ENCODE data around the gene ZCCHC9.

ZCCHC9 gene

GRCh38 chr5:81283976-81284375, 17.4 kb upstream of the ZCCHC9 start:
- Histone ChIP-seq H3K4me1 (ENCODE audit: insufficient read depth, low read length, poor library complexity, severe bottlenecking) (no peaks in the 10 kb centered on the region), H3K9me3 (ENCODE audit: insufficient read depth, low read depth, low read length) (no peaks in the 10 kb centered on the region), H2AFZ (ENCODE audit: low read length) (no peak overlapping the region), H3K9ac (ENCODE audit: low read depth, low read length, poor library complexity, severe bottlenecking) (no peak overlapping the region), H3K27me3 (ENCODE audit: insufficient read depth, low read length, poor library complexity, severe bottlenecking) (no peaks in the 10 kb centered on the region), H3K9me2 (replicated peaks; ENCODE audit: low read depth, low read length) (no peaks in the 10 kb centered on the region), H3K79me2 (ENCODE audit: insufficient read depth, low read length) (no peaks in the 10 kb centered on the region), H3F3A (ENCODE audit: low read depth) (no peaks in the 10 kb centered on the region), H3K36me3 (ENCODE audit: insufficient read depth, low read length) (no peaks in the 10 kb centered on the region), H4K20me1 (ENCODE audit: insufficient read depth, low read length, poor library complexity, severe bottlenecking) (no peaks in the 10 kb centered on the region), H3K4me3 (ENCODE audit: low read length, poor library complexity, severe bottlenecking) (no peak overlapping the region), H3K4me2 (ENCODE audit: low read depth, low read length, poor library complexity, severe bottlenecking) (no peak overlapping the region)
- TF ChIP-seq EZH2phosphoT487 (IDR thresholded peaks at IDR 0.05; ENCODE audit: borderline replicate concordance) (no peak), CTCF (conservative IDR thresholded peaks at IDR 0.05; ENCODE audit: low read length) (no peak)

- H3K4me1 ChIP-seq (ENCODE audit: insufficient read depth, low read length, poor library complexity, severe bottlenecking), result peaks cover 5% of the 10 kb centered on the region
- TF ChIP-seq CTCF (conservative IDR thresholded peaks at IDR 0.05; ENCODE audit: low read length) (no peak), EZH2phosphoT487 (IDR thresholded peaks at IDR 0.05; ENCODE audit: borderline replicate concordance) (no peak)
- H3K36me3 ChIP-seq (ENCODE audit: insufficient read depth, low read length), result no peaks in the 10 kb centered on the region
- H3K9me2 ChIP-seq (replicated peaks; ENCODE audit: low read depth, low read length), result no peaks in the 10 kb centered on the region
- H3K4me2 ChIP-seq (ENCODE audit: low read depth, low read length, poor library complexity, severe bottlenecking), result no peak overlapping the region
- no peaks in the 10 kb centered on the region for H4K20me1 ChIP-seq (ENCODE audit: insufficient read depth, low read length, poor library complexity, severe bottlenecking)
- no peak overlapping the region for H3K4me3 ChIP-seq (ENCODE audit: low read length, poor library complexity, severe bottlenecking)
- H3K79me2 ChIP-seq (ENCODE audit: insufficient read depth, low read length), result no peaks in the 10 kb centered on the region
- H3F3A ChIP-seq (ENCODE audit: low read depth), result no peaks in the 10 kb centered on the region
- H3K9me3 ChIP-seq (ENCODE audit: insufficient read depth, low read depth, low read length), result no peaks in the 10 kb centered on the region
- H2AFZ ChIP-seq (ENCODE audit: low read length), result no peak overlapping the region
- H3K9ac ChIP-seq (ENCODE audit: low read depth, low read length, poor library complexity, severe bottlenecking), result no peak overlapping the region
- no peaks in the 10 kb centered on the region for H3K27me3 ChIP-seq (ENCODE audit: insufficient read depth, low read length, poor library complexity, severe bottlenecking)
Observed at GRCh38 chr5:81286059-81286617, 15.2 kb upstream of the ZCCHC9 start.

GRCh38 chr5:81288021-81288433, 13.4 kb upstream of the ZCCHC9 start:
- Histone ChIP-seq H3K4me2 (ENCODE audit: low read depth, low read length, poor library complexity, severe bottlenecking) (no peak overlapping the region), H3K9me3 (ENCODE audit: insufficient read depth, low read depth, low read length) (peaks cover 8% of the 10 kb centered on the region), H3K27me3 (ENCODE audit: insufficient read depth, low read length, poor library complexity, severe bottlenecking) (no peaks in the 10 kb centered on the region), H3K9ac (ENCODE audit: low read depth, low read length, poor library complexity, severe bottlenecking) (no peak overlapping the region), H3K9me2 (replicated peaks; ENCODE audit: low read depth, low read length) (no peaks in the 10 kb centered on the region), H3K4me1 (ENCODE audit: insufficient read depth, low read length, poor library complexity, severe bottlenecking) (peaks cover 5% of the 10 kb centered on the region), H3K4me3 (ENCODE audit: low read length, poor library complexity, severe bottlenecking) (no peak overlapping the region), H3K79me2 (ENCODE audit: insufficient read depth, low read length) (no peaks in the 10 kb centered on the region), H3K36me3 (ENCODE audit: insufficient read depth, low read length) (no peaks in the 10 kb centered on the region), H2AFZ (ENCODE audit: low read length) (no peak overlapping the region), H4K20me1 (ENCODE audit: insufficient read depth, low read length, poor library complexity, severe bottlenecking) (no peaks in the 10 kb centered on the region), H3F3A (ENCODE audit: low read depth) (no peaks in the 10 kb centered on the region)
- no peak for TF ChIP-seq EZH2phosphoT487 (IDR thresholded peaks at IDR 0.05; ENCODE audit: borderline replicate concordance)
- TF ChIP-seq CTCF (conservative IDR thresholded peaks at IDR 0.05; ENCODE audit: low read length), result no peak

Data from Loucy (cell line).